H9 (cell line): ENCODE results near the gene HYDIN. TPM values are rescaled to one million over a fixed set of nuclear protein-coding genes. Genes with fewer than 3 reads are reported as not detected.

Experiments used
- DNase-seq: peaks from one replicate; pipeline ENCODE4 v3.0.0-alpha.2; 2017
- H2AFZ ChIP-seq: one replicate; pipeline ENCODE4 v1.6.1; 2013; ENCODE audit warnings: mild to moderate bottlenecking, low read length, control low read depth, moderate library complexity
- H2AK5ac ChIP-seq: 2 replicates; pipeline ENCODE4 v1.6.1; 2013; ENCODE audit warnings: low read length, control low read depth, mixed read lengths; ENCODE audit not compliant: insufficient read length
- H2BK120ac ChIP-seq: one replicate; pipeline ENCODE4 v1.6.1; 2013; ENCODE audit warnings: low read depth, mild to moderate bottlenecking, low read length, control low read depth, inconsistent platforms; ENCODE audit not compliant: poor library complexity, severe bottlenecking
- H2BK12ac ChIP-seq: 2 replicates; pipeline ENCODE4 v1.6.1; 2013; ENCODE audit warnings: low read length, control low read depth, mixed read lengths, low read depth; ENCODE audit not compliant: insufficient read length
- H2BK15ac ChIP-seq: 2 replicates; pipeline ENCODE4 v1.6.1; 2013; ENCODE audit warnings: low read depth, low read length, control low read depth
- H2BK20ac ChIP-seq: one replicate; pipeline ENCODE4 v1.6.1; 2013; ENCODE audit warnings: low read depth, mild to moderate bottlenecking, low read length, control low read depth, inconsistent platforms; ENCODE audit not compliant: poor library complexity, severe bottlenecking
- H2BK5ac ChIP-seq: 2 replicates; pipeline ENCODE4 v1.6.1; 2013; ENCODE audit warnings: low read length, control low read depth, mixed read lengths; ENCODE audit not compliant: insufficient read length
- H3K14ac ChIP-seq: 2 replicates; pipeline ENCODE4 v1.6.1; 2013; ENCODE audit warnings: low read length, control low read depth; ENCODE audit not compliant: insufficient read depth
- H3K18ac ChIP-seq: 2 replicates; pipeline ENCODE4 v1.6.1; 2013; ENCODE audit warnings: low read depth, mild to moderate bottlenecking, mixed read lengths, low read length, control low read depth; ENCODE audit not compliant: insufficient read length
- H3K23ac ChIP-seq: 2 replicates; pipeline ENCODE4 v1.6.1; 2013; ENCODE audit warnings: low read length, control low read depth, mixed read lengths, low read depth; ENCODE audit not compliant: insufficient read length
- H3K23me2 ChIP-seq: 2 replicates; pipeline ENCODE4 v1.6.1; 2013; ENCODE audit warnings: low read depth, mild to moderate bottlenecking, mixed read lengths, low read length, control low read depth; ENCODE audit not compliant: insufficient read length, poor library complexity, severe bottlenecking
- H3K27ac ChIP-seq: 2 replicates; pipeline ENCODE4 v1.5.1; 2013; ENCODE audit warnings: low read length, control low read depth, mixed read lengths, low read depth; ENCODE audit not compliant: insufficient read length
- H3K27me3 ChIP-seq: 2 replicates; pipeline ENCODE4 v1.6.1; 2013; ENCODE audit warnings: low read length, control low read depth, inconsistent platforms; ENCODE audit not compliant: insufficient read depth
- H3K4ac ChIP-seq: 2 replicates; pipeline ENCODE4 v1.6.1; 2013; ENCODE audit warnings: low read depth, mild to moderate bottlenecking, control low read depth, inconsistent platforms, low read length, moderate library complexity
- H3K4me1 ChIP-seq: 2 replicates; pipeline ENCODE4 v1.6.1; 2013; ENCODE audit warnings: low read length, control low read depth, inconsistent platforms; ENCODE audit not compliant: insufficient read depth
- H3K4me2 ChIP-seq: 2 replicates; pipeline ENCODE4 v1.6.1; 2013; ENCODE audit warnings: low read length, control low read depth, mixed read lengths; ENCODE audit not compliant: insufficient read length, insufficient read depth
- H3K56ac ChIP-seq: 2 replicates; pipeline ENCODE4 v1.6.1; 2013; ENCODE audit warnings: low read depth, mild to moderate bottlenecking, mixed read lengths, low read length, control low read depth; ENCODE audit not compliant: insufficient read length
- H3K79me1 ChIP-seq: 2 replicates; pipeline ENCODE4 v1.6.1; 2013; ENCODE audit warnings: low read depth, mild to moderate bottlenecking, moderate library complexity, low read length, control low read depth, inconsistent platforms; ENCODE audit not compliant: insufficient read depth, poor library complexity, severe bottlenecking
- H3K79me2 ChIP-seq: 2 replicates; pipeline ENCODE4 v1.6.1; 2013; ENCODE audit warnings: low read length, control low read depth, inconsistent platforms; ENCODE audit not compliant: insufficient read depth
- H3K9ac ChIP-seq: 2 replicates; pipeline ENCODE4 v1.6.1; 2013; ENCODE audit warnings: low read length, control low read depth, mixed read lengths; ENCODE audit not compliant: insufficient read length; ENCODE audit errors: extremely low read depth
- H3K9me3 ChIP-seq: one replicate; pipeline ENCODE4 v1.6.1; 2013; ENCODE audit warnings: low read depth, low read length, inconsistent platforms; ENCODE audit not compliant: control insufficient read depth
- H3T11ph ChIP-seq: one replicate; pipeline ENCODE4 v1.6.1; 2013; ENCODE audit warnings: mild to moderate bottlenecking, low read length, control low read depth, inconsistent platforms
- H4K20me1 ChIP-seq: one replicate; pipeline ENCODE4 v1.6.1; 2013; ENCODE audit not compliant: control insufficient read depth, insufficient read length, insufficient read depth
- H4K5ac ChIP-seq: 2 replicates; pipeline ENCODE4 v1.6.1; 2013; ENCODE audit warnings: low read depth, mild to moderate bottlenecking, mixed read lengths, low read length, control low read depth; ENCODE audit not compliant: insufficient read length
- H4K8ac ChIP-seq: replicated peaks from 2 replicates; pipeline ENCODE4 v1.6.1; 2013; ENCODE audit warnings: low read length, control low read depth, mixed read lengths, low read depth; ENCODE audit not compliant: insufficient read length
- H4K91ac ChIP-seq: 2 replicates; pipeline ENCODE4 v1.6.1; 2013; ENCODE audit warnings: low read depth, mild to moderate bottlenecking, moderate library complexity, mixed read lengths, low read length, control low read depth; ENCODE audit not compliant: insufficient read length
- H3K27ac Mint-ChIP-seq, 3 experiments: 2 replicates in 2 of 3; 3 replicates in 1 of 3; pipeline ENCODE4 v1.8.0; 2020 to 2021; ENCODE audit warnings: mixed read lengths in 3 of 3, mild to moderate bottlenecking in 1 of 3, moderate library complexity in 1 of 3
- H3K27me3 Mint-ChIP-seq: 2 replicates; pipeline ENCODE4 v1.8.0; 2021; ENCODE audit warnings: low read depth, mild to moderate bottlenecking, moderate library complexity, mixed read lengths
- H3K36me3 Mint-ChIP-seq, 3 experiments: 2 replicates in 2 of 3; 3 replicates in 1 of 3; pipeline ENCODE4 v1.8.0; 2020 to 2021; ENCODE audit warnings: low read depth in 3 of 3, mixed read lengths in 3 of 3; ENCODE audit not compliant: insufficient read depth in 1 of 3
- H3K4me1 Mint-ChIP-seq, 2 experiments: 2 replicates each; pipeline ENCODE4 v1.8.0; 2020; ENCODE audit warnings: mixed read lengths in 2 of 2
- H3K4me3 Mint-ChIP-seq, 2 experiments: 2 replicates in 1 of 2; 3 replicates in 1 of 2; pipeline ENCODE4 v1.8.0; 2020 to 2021; ENCODE audit warnings: mild to moderate bottlenecking in 2 of 2, mixed read lengths in 2 of 2, moderate library complexity in 1 of 2
- H3K9me3 Mint-ChIP-seq, 2 experiments: 2 replicates in 1 of 2; 3 replicates in 1 of 2; pipeline ENCODE4 v1.8.0; 2020; ENCODE audit warnings: mild to moderate bottlenecking in 2 of 2, mixed read lengths in 2 of 2, moderate library complexity in 1 of 2
- WGBS: extraction: QIAGEN DNeasy Blood & Tissue Kit; methylation state at CpG from one replicate; pipeline ENCODE4 v1.1.7; 2013; ENCODE audit warnings: missing lambda C conversion rate, low lambda C conversion rate, mixed read lengths; ENCODE audit not compliant: insufficient read length; ENCODE audit errors: extremely low coverage; 5-methylcytosine and 5-hydroxymethylcytosine counted together
- total RNA-seq: library from RNA; stranded (reverse); gene quantifications from 2 replicates; pipeline ENCODE4 v1.2.1, GENCODE V29; 2021
- TF ChIP-seq, protein P1 (sequence below): fragments of 200-600 bp; sonication (generic); conservative IDR thresholded peaks from 3 replicates; pipeline ENCODE4 v1.8.0; 2021; ENCODE audit warnings: antibody characterized with exemption, mild to moderate bottlenecking

Gene HYDIN
- total RNA-seq, 1 experiment from 2014 or later = 1.7 TPM

DNA sequence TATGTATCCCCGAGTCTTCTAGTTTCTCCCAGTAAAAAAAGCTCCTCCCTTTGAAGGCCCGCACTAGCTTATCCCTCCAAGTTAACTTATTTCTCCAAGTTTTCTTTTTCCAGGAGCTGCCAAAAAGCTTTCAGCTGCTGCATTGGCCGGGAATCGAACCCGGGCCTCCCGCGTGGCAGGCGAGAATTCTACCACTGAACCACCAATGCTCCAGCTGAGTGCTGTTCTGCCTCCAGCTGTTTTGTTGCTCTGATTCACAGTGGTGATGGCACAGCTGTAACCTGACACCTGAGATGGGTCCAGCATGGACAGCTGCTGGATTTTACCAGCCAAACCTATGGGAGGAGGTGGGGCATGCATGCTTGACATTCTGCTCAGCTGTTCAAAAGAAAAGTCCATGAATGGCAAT, 451.6 kb downstream of the HYDIN start:
- peaks cover 2% of the 10 kb centered on the region; the same call in 1 of the 2 replicates for H3K27me3 Mint-ChIP-seq
- Histone ChIP-seq H3K14ac (no peak overlapping the region), H3K27ac (no peak overlapping the region), H2BK12ac (no peak overlapping the region), H3K79me1 (no peaks in the 10 kb centered on the region), H3K56ac (no peak overlapping the region), H3K4me2 (no peak overlapping the region), H4K91ac (no peak overlapping the region), H3K9ac (no peak overlapping the region), H2BK20ac (no peak overlapping the region), H3K9me3 (no peaks in the 10 kb centered on the region), H2AFZ (no peak overlapping the region), H3K79me2 (no peaks in the 10 kb centered on the region), H4K5ac (no peak overlapping the region), H3K23me2 (no peaks in the 10 kb centered on the region), H2BK15ac (no peak overlapping the region), H2BK120ac (no peak overlapping the region), H3K4ac (no peak overlapping the region), H4K8ac (no peak overlapping the region), H3K4me1 (no peaks in the 10 kb centered on the region), H2AK5ac (no peak overlapping the region), H2BK5ac (no peak overlapping the region), H3T11ph (no peak overlapping the region), H3K27me3 (no peaks in the 10 kb centered on the region), H3K23ac (no peak overlapping the region), H4K20me1 (no peaks in the 10 kb centered on the region), H3K18ac (no peak overlapping the region)
- H3K36me3 Mint-ChIP-seq = peaks cover 47 to 69% (median 54%) of the 10 kb centered on the region in 3 experiments
- peak; percentile 86 for DNase-seq
- no CpG with 5 or more reads among the region's 8 CpGs for WGBS
- peak overlapping the region in 2 of 3 experiments; percentile 77 to 82; a peak in 4 of 7 replicates for H3K27ac Mint-ChIP-seq
- no peaks in the 10 kb centered on the region; a peak in 2 of 5 replicates for H3K9me3 Mint-ChIP-seq
- no peak overlapping the region; a peak in 1 of 5 replicates for H3K4me3 Mint-ChIP-seq
- peaks cover 3 to 7% of the 10 kb centered on the region in 2 experiments for H3K4me1 Mint-ChIP-seq
- TF ChIP-seq, protein P1, sequence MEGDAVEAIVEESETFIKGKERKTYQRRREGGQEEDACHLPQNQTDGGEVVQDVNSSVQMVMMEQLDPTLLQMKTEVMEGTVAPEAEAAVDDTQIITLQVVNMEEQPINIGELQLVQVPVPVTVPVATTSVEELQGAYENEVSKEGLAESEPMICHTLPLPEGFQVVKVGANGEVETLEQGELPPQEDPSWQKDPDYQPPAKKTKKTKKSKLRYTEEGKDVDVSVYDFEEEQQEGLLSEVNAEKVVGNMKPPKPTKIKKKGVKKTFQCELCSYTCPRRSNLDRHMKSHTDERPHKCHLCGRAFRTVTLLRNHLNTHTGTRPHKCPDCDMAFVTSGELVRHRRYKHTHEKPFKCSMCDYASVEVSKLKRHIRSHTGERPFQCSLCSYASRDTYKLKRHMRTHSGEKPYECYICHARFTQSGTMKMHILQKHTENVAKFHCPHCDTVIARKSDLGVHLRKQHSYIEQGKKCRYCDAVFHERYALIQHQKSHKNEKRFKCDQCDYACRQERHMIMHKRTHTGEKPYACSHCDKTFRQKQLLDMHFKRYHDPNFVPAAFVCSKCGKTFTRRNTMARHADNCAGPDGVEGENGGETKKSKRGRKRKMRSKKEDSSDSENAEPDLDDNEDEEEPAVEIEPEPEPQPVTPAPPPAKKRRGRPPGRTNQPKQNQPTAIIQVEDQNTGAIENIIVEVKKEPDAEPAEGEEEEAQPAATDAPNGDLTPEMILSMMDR = no peak
